HFFc6 (cell line): ENCODE results near the gene DOCK2. TPM values are rescaled to one million over a fixed set of nuclear protein-coding genes. Genes with fewer than 3 reads are reported as not detected.

Experiments
- DNase-seq: peaks from one replicate; pipeline ENCODE4 v3.0.0-alpha.2; 2018
- H3K27ac Mint-ChIP-seq: 2 replicates; pipeline ENCODE4 v1.8.0; 2020; ENCODE audit warnings: mild to moderate bottlenecking, mixed read lengths
- H3K27me3 Mint-ChIP-seq: 2 replicates; pipeline ENCODE4 v1.8.0; 2021; ENCODE audit warnings: mild to moderate bottlenecking, moderate library complexity, mixed read lengths; ENCODE audit not compliant: insufficient read depth
- H3K36me3 Mint-ChIP-seq: 2 replicates; pipeline ENCODE4 v1.8.0; 2021; ENCODE audit warnings: low read depth, mixed read lengths
- H3K4me1 Mint-ChIP-seq: 2 replicates; pipeline ENCODE4 v1.8.0; 2020; ENCODE audit warnings: low read depth, mixed read lengths
- H3K4me3 Mint-ChIP-seq: 2 replicates; pipeline ENCODE4 v1.8.0; 2020; ENCODE audit warnings: mild to moderate bottlenecking, moderate library complexity, mixed read lengths
- H3K9me3 Mint-ChIP-seq: 2 replicates; pipeline ENCODE4 v1.8.0; 2020; ENCODE audit warnings: mild to moderate bottlenecking, mixed read lengths
- total RNA-seq, 6 experiments: library from RNA; stranded (reverse); fragmentation: NEBNext Ultra II Directional; extraction: Animal tissue kit (Norgen Biotek cat#: 25700); gene quantifications; 2 replicates in 1 of 6; 3 replicates in 5 of 6; pipeline ENCODE4 v1.2.3, GENCODE V29; 2021
- TF ChIP-seq, protein P1 (sequence below): fragments of 200-600 bp; sonication (generic); IDR thresholded peaks from 2 replicates; pipeline ENCODE4 v1.5.0; 2021; ENCODE audit warnings: antibody characterized with exemption, mild to moderate bottlenecking

Gene DOCK2
- total RNA-seq, 6 experiments from 2014 or later: 1.4 to 6.5 (median 3.0) TPM

DNA sequence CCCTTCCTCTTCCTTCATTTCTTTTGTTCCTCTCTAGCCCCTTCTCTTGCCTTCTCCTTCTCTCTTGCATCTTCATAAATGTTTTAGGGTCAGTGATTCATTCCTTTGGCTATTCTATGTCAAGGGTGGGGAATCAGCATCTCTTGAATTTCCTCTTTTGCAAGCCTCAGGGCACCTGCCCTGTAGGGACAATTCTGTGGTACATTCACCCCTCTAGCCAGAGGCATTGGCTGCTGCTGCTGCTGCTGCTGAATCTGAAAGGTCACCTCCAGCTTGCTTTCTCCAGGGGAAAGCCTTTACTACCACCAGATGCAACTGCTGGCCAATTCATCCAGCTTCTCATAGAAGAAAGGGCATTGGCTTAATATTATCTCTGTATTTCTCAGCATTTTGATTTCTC, 255.9 kb downstream of the DOCK2 start:
- no peaks in the 10 kb centered on the region for H3K27me3 Mint-ChIP-seq
- peaks cover 16% of the 10 kb centered on the region for H3K36me3 Mint-ChIP-seq
- no peaks in the 10 kb centered on the region for H3K9me3 Mint-ChIP-seq
- H3K27ac Mint-ChIP-seq: peak overlapping the region; percentile 36
- peaks cover 47% of the 10 kb centered on the region for H3K4me1 Mint-ChIP-seq
- DNase-seq: peak; percentile 35
- peak overlapping the region; percentile 0; the same call in 1 of the 2 replicates for H3K4me3 Mint-ChIP-seq
- TF ChIP-seq, protein P1, sequence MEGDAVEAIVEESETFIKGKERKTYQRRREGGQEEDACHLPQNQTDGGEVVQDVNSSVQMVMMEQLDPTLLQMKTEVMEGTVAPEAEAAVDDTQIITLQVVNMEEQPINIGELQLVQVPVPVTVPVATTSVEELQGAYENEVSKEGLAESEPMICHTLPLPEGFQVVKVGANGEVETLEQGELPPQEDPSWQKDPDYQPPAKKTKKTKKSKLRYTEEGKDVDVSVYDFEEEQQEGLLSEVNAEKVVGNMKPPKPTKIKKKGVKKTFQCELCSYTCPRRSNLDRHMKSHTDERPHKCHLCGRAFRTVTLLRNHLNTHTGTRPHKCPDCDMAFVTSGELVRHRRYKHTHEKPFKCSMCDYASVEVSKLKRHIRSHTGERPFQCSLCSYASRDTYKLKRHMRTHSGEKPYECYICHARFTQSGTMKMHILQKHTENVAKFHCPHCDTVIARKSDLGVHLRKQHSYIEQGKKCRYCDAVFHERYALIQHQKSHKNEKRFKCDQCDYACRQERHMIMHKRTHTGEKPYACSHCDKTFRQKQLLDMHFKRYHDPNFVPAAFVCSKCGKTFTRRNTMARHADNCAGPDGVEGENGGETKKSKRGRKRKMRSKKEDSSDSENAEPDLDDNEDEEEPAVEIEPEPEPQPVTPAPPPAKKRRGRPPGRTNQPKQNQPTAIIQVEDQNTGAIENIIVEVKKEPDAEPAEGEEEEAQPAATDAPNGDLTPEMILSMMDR: no peak

DNA sequence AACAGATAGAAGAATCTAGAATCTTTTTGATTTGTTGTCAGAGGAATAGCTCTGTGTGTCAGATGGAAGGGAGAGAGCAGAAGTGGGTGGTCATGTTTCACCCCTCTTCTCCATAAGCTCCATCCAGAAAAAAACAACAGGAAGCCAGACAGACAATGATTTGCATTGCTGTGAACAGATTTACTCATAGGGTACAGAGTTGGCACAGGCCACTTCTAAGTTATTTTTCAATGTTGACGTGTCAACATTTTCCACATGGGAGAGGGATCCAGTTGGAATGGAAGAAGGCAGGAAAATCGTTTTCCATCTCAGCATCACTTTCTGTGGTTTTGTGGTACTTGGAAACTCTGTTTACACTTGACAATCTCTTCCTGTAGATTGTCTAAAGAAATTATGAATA, 256.5 kb downstream of the DOCK2 start:
- peak overlapping the region; percentile 53 for H3K4me3 Mint-ChIP-seq
- H3K27me3 Mint-ChIP-seq: no peaks in the 10 kb centered on the region
- peaks cover 21% of the 10 kb centered on the region for H3K36me3 Mint-ChIP-seq
- peak; percentile 7 for DNase-seq
- peak overlapping the region; percentile 68 for H3K27ac Mint-ChIP-seq
- no peaks in the 10 kb centered on the region for H3K9me3 Mint-ChIP-seq
- H3K4me1 Mint-ChIP-seq: peaks cover 47% of the 10 kb centered on the region
- TF ChIP-seq, protein P1: no peak

DNA sequence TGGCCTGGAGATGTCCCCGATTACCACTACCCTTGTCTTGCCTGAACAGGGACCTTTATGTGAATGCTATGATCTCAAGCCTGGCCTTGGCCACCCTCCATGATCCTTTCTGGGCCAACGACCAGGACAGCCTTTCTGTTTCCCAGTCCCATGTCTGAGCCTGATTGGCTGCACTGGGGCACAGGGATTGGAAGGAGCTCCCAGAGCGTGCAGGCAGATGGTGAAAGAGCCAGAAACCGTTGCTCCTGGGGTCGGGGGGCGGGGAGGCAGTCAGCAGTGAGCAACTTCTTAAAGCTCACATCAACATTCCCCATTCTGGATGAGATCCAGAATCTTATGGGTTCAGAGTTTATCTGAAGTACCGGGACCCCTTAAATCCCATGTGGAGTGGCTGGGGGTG, 258.9 kb downstream of the DOCK2 start:
- peak overlapping the region; percentile 29; the same call in 1 of the 2 replicates for H3K27ac Mint-ChIP-seq
- DNase-seq: no peak
- peaks cover 2% of the 10 kb centered on the region; the same call in 1 of the 2 replicates for H3K27me3 Mint-ChIP-seq
- H3K9me3 Mint-ChIP-seq: no peaks in the 10 kb centered on the region
- H3K4me3 Mint-ChIP-seq: no peak overlapping the region
- H3K4me1 Mint-ChIP-seq: peaks cover 47% of the 10 kb centered on the region
- TF ChIP-seq, protein P1: no peak
- peaks cover 36% of the 10 kb centered on the region for H3K36me3 Mint-ChIP-seq

DNA sequence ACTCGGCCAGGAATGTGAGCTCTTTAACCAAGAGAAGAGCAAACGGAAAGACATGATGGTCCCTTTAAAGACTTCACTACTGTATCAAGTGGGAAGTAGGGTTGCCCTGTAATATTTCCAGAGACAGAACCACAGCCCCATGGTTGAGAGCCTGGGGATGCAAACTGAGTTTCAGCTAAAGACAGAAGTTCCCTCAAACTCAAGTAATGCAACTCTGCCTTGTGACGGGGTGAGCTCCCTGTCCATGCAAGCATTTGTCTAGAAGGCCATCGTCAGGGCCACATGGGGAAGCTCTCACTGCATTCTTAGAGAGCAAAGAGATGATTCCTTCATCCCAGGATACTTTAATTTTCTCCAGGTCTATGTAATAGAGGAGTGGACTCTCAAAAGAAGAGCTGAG, 260.4 kb downstream of the DOCK2 start:
- TF ChIP-seq, protein P1: no peak
- H3K27me3 Mint-ChIP-seq: peaks cover 2% of the 10 kb centered on the region; the same call in 1 of the 2 replicates
- H3K9me3 Mint-ChIP-seq: no peaks in the 10 kb centered on the region
- H3K27ac Mint-ChIP-seq: no peak overlapping the region
- no peak for DNase-seq
- H3K4me3 Mint-ChIP-seq: no peak overlapping the region
- H3K36me3 Mint-ChIP-seq: peaks cover 48% of the 10 kb centered on the region
- peaks cover 44% of the 10 kb centered on the region for H3K4me1 Mint-ChIP-seq

DNA sequence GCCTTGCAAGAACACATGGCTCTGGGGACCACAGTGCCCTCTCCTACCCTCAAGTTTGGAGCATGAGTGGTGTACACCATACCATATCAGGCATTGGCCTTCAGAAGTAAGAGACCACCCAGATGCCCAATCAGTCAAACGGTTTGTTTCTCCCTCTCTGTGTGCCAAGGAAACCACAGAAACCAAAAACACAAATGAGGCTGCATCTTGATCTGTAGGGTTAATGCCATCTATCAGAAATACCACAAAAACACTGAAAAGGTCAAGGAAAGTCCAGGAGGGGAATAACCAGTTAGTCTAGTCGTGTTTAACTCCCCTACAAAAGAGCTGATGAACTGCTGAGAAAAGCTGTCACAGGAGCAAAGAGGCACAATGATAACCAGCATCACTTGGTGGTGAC, 264.8 kb downstream of the DOCK2 start:
- TF ChIP-seq, protein P1: no peak
- Mint-ChIP-seq H3K9me3 (no peaks in the 10 kb centered on the region), H3K27me3 (peaks cover 2% of the 10 kb centered on the region; the same call in 1 of the 2 replicates), H3K27ac (no peak overlapping the region), H3K4me1 (peaks cover 23% of the 10 kb centered on the region), H3K4me3 (no peak overlapping the region), H3K36me3 (peaks cover 48% of the 10 kb centered on the region)
- no peak for DNase-seq

DNA sequence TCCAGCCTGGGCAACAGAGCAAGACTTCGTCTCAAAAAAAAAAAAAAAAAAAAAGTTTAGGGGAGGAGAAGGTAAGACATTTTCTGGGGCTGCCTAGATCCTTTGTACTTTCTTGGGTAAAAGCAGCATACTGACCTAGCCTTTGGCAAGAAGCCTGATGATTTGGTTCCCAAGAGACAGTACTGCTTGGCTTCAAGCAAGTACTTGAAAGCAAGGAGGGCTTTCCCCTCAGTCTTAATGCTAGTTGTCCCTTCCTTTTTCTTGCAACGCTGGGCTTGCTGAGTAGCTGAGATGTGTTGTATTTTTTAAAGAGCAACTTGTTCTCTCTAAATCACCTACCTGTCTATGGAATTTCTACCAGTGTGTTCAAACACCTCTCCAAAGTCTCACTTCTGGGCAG, 267.0 kb downstream of the DOCK2 start:
- H3K27ac Mint-ChIP-seq: no peak overlapping the region; the same call in 1 of the 2 replicates
- no peaks in the 10 kb centered on the region for H3K9me3 Mint-ChIP-seq
- H3K27me3 Mint-ChIP-seq: peaks cover 2% of the 10 kb centered on the region; the same call in 1 of the 2 replicates
- TF ChIP-seq, protein P1: no peak
- peaks cover 34% of the 10 kb centered on the region for H3K4me1 Mint-ChIP-seq
- H3K4me3 Mint-ChIP-seq: no peak overlapping the region
- DNase-seq: no peak
- H3K36me3 Mint-ChIP-seq: peaks cover 38% of the 10 kb centered on the region
